NOMO-1 (cell line): Measurements from ENCODE around the gene PEX1.
"Not testable (repeated sequence)": the region's sequence is repeated elsewhere in the genome, so short reads cannot be mapped to it uniquely, and the experiment has no call there.

Source experiments
- DNase-seq, 2 experiments: peaks; one replicate each; lab custom pipeline; 2025; ENCODE audit not compliant: unreplicated experiment in 2 of 2; lab: John Stamatoyannopoulos, UW

PEX1 gene

DNA sequence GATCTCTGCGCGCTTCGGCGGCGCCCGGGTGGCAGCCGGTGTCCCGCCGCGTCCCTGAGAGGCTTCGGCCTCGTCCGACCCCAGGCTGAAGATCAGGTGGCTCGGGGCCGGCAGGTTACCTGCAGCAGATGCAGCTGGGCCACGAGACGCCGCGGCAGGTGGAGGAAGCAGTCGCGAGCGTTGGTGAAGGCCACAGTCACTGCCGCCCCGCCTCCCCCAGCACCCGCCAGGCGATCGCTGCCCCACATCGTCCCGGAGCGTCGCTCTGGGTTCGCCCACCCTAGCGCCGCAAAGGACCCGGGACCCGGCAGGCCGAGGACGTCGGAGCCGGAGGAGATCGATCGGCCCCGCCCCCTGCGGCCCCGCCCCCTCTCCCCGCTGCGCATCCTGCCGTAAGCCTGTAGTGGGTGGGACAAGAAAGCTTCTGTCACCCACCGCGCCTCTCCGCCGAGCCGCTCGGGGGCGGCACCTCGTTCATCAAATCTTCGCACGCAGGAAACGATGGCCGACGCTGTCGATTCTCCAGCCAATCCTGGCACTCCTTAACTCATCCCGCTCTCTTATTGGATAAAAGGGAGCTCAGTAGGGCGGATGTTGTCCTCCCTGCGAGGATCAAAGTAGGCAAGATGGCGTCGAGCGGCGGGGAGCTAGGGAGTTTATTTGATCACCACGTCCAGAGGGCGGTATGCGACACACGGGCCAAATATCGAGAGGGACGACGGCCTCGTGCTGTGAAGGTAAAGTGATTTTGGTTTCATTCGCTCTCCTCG is at the start of gene PEX1, which contains the start of gene RBM48:
Gene PEX1 (minus strand): TSS at position 333 of the 770 bp plus-strand sequence. CDS start 85 bp downstream, at position 248.
Gene RBM48 (plus strand): TSS at position 608 of the 770 bp plus-strand sequence. CDS start 19 bp downstream, at position 627.
- peak; percentile 100 for DNase-seq

DNA sequence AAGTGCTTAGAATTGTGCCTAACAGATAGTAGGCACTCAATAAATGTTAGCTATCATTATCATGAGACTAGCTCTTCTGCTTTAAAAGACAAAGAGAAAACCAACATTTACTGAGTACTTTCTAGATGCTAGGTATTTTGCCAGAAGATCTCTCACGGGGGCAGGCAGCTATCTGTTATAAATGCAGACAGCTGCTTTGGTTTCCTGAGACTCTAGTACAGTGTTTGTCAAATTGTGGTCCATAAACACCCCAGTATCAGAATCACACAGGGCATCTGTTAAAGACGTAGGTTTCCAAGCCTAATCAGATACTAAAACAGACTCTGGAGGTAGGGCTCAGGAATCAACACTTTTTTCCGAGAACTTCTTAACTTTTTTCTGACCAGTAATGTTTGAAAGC is 48.0 kb upstream of the PEX1 start:
- DNase-seq: no peak

DNA sequence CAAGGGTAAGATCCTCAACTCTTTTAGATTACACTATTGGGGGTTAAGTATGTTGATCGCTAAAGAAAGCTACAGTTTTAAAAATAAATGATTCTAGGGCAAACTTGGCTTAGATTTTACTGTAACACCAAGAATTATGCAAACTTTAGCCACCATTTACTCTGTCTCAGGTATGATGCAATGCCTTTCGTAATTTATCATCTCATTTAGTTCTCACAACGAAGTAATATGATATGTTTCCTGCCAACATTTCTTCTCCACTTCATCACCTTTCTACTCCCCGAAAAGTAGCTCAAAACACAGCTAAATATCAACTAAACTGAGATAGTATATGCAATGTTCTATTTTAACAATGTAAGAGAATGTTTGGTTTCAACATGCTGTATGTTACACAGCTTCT is 40.8 kb upstream of the PEX1 start:
- DNase-seq: peak; percentile 42 to 91

DNA sequence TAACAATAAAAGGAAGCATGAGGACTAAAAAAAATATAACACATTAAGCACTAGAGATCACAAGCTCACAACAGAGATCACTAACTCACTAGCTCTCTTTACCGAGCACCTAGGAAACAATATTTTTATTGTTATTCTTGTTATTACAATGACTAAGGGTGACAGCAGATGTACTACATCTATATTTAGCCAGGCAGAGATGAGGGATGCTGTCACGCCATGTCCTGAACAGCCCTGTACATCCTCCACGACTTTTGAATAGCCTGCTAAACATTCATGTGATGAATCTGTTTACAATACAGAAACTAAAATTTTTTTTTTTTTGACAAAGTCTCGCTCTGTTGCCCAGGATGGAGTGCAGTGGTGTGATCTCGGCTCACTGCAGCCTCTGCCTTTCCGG is 39.1 kb upstream of the PEX1 start:
- no peak for DNase-seq

DNA sequence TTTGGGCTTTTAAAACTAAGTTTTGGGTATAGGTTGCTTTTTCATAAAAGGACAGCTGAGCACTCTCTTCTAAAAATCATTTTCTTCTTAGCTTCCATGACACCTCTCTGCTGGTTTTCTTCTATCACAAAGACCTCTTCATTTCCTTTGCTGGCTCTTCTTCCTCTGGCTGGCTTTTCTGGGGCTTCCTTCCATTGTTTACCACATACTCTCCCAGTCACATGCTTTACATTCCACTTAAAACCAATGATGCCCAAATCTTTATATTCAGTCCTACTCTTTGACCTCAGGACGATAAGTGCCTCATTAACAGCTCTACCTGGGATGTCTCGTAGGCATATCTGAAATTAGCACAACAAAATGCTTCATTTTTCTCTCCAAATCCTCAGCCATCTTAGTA is 35.0 kb upstream of the PEX1 start:
- no peak for DNase-seq

DNA sequence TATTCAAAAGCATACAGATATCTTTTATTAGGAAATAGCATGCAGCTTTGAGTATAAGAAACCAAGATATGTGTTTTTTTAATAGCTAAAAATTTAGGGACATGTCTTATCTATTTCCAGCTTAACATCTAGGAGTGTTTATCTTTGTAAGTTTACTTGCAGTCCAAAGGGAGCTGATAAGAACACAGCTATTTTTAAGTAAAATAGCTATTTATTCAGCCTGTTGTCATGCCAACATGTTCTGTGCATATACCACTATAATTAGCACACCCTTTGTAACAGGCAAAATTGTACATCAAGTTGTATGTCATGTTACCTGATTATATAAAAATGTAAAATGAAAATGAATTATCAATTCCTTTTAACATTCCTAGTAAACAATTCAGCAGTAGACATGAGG is 32.3 kb upstream of the PEX1 start:
- DNase-seq: no peak

DNA sequence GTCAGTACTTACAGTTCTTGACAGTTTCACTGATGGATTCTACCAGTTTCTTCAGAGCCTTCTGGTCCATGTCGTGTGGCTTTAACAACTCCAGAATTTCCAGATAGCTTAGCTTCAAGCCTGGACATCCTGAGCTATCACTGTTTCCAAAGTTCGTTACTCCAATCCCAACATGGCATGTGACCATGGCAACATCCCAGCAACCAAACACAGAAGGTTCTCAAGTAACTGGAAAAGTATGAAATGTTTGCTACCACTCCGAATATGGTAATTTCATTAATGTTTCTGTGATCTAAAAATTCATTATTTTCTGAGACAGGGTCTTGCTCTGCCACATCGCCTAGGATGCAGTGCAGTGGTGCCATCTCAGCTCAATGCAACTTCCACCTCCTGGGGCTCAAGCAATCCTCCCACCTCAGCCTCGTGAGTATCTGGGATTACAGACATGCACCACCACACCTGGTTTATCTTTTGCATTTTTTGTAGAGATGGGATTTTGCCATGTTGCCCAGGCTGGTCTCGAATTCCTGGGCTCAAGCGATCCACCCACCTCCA is 29.6 kb upstream of the PEX1 start:
- DNase-seq: no peak

DNA sequence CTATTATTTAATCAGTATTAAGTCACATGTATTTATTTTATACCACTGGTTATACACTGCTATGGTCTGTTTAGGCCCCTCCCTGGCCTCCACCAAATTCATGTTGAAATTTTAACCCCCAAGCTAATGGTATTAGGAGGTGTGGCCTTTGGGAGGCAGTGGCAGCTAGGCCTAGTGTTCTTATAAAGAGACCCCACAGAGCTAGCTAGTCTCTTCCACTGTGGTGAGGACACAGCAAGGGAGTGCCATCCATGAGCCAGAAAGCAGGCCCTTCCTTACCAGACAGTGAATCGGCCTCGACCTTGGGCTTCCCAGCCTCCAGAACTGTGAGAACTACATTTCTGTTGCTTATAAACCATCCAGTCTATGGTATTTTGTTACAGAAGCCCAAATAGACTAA is 28.9 kb upstream of the PEX1 start:
- no peak for DNase-seq

DNA sequence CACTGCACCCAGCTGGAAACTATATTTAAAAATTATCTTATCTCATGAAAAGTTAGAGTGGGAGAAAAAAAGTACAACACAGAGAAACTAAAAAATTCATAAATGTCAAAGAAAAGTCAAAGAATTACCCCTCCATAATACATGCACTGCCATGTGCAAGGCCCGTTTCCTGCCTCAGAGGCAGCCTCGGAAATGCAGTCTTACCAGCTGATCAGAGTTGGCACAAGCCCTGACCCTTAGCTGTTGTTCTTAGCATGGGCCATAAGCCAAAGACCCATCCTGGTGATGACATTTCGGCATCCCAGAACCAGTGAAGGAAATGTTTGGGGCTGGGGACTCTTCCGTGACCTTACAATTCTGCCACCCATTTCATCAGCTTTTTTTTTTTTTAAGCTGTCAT is 21.9 kb upstream of the PEX1 start:
- DNase-seq: no peak

DNA sequence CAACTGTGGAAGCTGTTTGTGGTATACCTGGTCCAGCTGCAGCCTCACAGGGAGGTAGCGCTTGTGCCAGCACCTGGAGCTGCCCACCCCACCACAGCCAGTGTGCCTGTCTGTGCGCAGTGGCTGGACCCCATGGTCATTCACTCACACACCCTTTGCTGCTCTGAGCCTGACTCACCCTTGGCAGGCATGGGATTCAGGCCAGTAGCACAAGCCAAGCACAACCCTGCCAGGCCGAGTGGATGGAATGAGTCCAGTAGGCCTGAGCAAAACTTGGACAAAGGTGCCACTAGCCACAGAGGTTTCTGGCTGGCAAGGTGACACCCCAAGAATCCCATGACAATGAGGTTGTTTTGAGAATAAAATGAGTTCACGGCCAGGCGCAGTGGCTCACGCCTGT is 19.3 kb upstream of the PEX1 start:
- DNase-seq: no peak

DNA sequence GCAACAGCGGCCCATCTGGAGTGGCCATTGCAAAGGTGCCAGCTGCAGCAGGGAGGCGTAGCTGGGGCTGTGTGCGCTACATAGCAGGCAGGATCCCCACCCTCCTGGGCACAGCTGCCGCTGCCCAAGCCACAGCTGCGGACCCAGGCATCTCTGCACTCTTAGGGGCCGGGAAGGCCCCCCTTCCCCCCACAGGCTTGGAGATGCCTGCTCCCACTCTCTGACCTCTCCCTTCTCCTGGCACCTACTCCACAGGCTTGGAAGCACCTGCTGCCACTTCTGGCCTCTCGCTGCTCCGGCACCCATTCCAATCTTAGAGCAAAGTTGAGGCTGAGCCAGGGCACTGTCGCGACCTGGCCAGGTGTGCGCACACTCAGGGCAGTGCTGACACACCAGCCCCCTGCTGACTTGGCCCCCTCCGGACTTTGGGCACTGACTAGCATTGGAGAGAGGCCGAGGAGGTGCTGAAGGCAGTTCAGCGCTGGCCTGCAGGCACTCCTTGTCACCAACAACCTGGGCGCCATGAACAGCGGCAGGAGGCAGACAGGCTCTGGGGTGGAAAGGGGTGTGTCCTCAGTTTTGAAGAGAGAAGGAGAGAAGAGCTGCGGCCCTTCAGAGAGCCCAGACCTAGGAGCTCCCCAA is 18.7 kb upstream of the PEX1 start:
- DNase-seq: no peak

DNA sequence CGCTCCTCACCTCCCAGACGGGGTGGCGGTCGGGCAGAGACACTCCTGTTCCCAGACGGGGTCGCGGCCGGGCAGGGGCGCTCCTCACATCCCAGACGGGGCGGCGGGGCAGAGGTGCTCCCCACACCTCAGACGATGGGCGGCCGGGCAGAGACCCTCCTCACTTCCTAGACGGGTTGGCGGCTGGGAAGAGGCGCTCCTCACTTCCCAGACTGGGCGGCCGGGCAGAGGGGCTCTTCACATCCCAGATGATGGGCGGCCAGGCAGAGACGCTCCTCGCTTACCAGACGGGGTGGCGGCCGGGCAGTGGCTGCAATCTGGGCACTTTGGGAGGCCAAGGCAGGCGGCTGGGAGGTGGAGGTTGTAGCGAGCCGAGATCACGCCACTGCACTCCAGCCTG is 16.8 kb upstream of the PEX1 start:
- not testable (repeated sequence) for DNase-seq

DNA sequence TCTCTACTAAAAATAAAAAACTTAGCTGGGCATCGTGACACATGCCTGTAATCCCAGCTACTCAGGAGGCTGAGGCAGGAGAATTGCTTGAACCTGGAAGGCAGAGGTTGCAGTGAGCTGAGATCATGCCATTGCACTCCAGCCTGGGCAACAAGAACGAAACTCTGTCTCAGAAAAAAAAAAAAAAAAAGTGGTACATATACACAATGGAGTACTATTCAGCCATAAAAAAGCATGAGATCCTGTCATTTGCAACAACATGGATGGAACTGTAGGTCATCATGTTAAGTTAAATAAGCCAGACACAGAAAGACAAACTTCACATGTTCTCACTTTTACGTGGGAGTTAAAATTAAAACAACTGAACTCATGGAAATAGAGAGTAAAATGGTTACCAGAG is 15.2 kb upstream of the PEX1 start:
- not testable (repeated sequence) for DNase-seq

DNA sequence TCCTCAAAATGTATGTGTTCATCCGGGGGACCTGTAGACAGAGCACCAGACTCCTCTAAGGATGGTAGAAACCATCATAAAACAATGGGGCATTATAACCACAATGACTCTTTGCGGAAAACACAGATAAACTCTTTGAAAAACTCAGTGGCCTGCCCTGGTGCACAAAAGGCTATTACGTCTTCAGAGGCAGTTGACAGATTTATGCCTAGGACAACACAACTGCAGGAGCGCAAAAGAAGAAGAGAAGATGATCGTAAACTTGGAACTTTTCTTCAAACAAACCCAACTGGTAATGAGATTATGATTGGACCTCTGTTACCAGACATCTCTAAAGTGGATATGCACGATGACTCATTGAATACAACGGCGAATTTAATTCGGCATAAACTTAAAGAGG is 6.3 kb upstream of the PEX1 start:
- no peak for DNase-seq

DNA sequence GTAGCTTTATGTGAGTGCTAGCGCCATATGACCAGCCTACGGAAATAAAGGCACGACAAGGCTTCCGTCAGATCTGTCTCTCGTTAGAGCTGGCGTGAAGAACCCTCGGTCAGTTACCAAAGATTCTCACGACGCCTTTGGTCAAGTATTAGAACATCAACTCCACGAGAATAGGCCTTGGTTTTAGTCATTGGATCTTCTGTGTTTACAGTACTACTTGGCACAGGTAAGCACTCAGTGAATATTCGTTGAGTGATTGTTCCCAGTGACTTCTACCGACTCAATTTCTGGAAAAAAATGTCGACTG is 591 bp upstream of the PEX1 start:
- no peak for DNase-seq

DNA sequence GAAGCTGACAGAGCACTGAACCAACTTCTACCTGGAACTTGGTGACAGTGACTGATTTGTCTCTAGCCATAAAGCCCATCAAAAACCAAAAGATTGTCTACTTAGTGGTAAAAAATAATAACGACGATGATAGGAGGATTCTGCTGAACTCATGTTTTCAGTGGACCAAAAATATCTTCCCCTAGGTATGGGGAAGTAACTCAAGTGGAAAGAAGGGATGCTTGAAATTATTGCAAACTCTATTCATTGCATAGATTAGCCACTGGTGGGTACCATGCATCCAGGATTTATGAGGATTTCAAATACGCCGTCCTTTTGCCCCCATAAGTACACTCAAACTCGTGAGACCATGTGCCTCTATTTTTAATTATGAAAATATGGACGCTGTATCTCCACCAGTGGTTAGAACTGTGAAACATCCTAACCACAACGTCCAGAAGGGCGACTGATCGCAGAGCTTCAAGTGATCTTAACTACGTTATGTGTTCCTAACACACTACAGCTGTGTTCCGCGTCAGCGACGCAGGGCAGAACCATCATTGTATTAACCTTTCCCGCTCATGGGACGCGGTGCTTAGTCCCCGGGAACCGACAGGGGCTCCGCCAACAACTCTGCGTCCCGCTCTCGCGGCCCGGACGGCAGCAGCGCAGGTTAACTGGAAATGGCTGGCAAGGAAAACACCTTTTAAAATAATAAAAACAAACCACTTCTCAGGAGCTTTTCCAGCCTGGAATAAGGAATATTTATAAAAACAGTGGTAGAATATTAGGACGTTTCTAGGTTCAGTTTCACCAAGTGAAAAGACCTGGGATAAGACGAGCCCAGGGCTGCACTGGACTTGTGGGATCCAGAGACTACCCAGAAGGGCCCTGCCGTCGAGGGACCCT is 776 bp downstream of the PEX1 start:
- DNase-seq: peak; percentile 57 to 85

DNA sequence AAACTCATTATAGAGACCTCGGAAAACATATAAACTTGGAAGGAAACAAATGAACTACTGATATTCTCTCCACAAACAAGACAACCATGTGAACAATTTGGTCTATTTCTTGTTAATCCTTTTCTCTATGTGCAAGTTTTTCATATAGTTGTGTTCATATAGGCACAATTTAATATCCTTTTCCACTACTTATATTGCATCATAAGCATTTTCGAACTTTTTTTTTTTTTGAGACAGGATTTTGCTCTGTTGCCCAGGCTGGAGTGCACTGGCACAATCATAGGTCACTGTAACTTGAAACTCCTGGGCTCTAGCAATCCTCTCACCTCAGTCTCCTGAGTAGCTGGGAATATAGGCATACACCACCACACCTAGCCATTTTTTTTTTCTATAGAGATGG is 5.2 kb downstream of the PEX1 start:
- no peak for DNase-seq

DNA sequence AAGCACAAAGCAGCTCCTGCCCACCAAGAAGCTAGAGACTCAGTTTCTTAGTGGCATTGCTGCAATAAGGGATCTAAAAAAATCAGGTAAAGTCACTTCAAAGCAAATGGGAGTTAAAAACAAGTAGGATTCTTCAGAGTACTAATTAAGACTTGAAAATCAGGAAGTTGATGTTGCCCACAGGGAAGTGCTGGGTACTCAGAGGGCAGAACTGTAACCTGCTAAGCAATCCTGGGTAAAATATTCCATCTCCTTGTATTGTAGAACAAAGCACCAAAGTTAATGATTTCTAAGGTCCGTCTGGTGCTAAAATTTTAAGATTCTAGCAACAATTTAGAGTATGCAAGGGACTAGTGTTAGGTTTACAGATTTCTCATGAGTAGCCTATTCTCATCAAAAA is 8.3 kb downstream of the PEX1 start:
- peak; percentile 35 to 47 for DNase-seq

DNA sequence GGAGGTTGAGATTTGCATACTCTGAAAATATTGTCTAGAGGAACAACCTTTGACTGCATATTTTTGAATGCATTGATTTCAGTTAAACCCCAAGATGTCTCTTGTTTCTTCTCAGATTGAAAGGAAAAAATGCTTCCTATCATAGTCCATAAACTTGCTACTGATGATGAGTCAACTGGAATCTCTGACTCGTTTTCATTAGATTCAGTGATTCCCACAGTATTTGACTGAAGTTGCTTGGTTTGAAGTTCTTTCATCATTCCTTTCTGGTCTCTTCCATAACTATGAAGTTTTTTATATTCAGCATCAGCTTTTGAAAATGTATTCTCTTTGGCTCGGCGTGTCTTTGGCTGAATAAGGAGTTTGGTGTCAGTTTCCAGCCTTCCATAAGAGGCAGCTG is 10.7 kb downstream of the PEX1 start:
- no peak for DNase-seq

DNA sequence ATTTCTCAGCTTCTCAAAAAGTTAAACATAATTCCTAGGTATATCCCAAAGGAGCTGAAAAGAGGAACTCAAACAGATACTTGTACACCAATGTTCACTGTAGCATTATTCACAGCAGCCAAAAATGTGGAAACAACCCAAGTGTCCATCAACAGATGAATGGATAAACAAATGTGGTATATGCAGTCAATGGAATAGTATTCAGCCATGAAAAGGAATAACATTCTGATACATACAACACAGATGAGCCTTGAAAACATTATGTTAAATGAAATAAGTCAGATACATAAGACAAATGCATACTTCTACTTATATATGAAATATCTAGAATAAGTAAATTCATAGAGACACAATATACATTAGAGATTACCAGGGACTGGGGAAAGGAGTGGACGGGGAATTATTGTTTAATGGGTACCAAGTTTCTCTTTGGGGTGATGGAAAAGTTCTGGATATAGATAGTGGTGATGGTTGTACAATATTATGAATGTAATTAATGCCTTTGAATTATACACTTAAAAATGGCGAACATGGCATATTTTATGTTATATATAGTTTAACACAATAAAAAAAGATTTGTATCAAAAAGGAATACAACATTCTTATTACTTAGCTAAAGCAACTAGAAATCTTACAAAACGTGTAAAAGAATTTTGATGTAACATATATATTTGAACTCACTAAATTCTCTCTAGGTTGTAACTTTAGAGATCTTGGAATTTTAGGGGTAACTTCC is 15.0 kb downstream of the PEX1 start:
- DNase-seq: no peak

DNA sequence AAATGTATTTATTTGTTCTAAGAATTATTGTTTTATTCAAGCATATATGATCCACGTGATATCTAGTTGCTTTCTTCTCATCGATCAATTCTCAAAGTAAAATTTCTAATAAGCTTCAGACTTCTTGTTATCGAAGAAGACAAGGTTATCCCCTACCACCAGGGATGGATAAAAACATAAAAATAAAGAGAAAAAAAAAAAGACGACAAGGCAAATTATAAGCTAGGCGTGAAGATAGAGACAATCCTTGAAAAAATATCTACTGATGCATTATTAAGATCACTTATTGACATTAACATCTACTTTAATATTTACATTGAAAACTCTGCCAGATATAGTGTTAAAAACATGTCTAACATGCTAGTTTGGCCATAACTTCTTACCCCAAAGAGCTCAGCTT is 19.4 kb downstream of the PEX1 start:
- DNase-seq: no peak
